ENCODE data around the gene BCL3.
A peak's percentile ranks its signal among the peaks of the same experiment; 100 is the strongest.

The BCL3 gene

DNA sequence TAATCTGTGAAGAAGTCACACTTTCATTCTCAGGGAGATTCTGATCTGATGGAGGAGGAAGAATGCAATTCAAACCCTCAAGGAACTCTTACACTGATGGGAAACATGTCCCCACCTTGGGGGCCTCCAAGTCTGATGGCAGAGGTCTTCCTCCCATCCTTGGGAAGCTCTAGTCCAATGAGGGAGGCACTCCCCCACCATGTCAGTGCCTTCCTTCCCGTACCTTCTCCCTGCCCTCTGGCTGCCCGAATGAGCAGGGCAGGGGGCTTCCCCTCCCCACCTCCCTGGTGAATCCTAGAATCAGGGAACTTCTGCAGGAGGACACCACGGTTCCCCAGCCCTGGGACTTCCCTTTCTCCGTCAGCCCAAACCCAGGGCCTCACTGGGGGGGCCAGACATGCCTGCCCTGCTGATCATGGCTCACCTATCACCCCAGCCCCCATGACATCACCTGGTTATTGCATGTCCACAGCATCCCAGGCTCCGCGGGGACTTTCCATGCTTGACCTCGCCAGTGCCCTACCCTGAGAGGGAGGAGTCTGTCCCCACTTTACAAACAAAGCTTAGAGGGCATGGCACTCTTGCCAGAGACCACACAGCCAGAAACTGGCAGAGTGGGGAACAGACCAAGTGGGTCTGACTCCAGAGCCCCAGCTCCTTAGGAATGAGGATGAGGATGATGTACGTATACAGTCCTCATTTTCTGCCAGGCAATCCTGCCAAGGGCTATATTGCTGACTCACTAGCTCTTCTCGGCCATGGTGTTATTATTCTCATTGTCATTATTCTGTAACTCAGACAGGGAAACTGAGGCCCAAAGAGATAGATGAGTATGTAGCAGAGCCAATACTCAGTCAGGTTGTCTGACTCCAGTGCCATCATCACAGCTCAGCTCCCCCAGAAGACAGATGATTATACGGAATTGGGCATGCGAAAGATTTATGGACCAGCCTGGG lies 9.6 kb upstream of the BCL3 start:
- TF ChIP-seq, protein P1, sequence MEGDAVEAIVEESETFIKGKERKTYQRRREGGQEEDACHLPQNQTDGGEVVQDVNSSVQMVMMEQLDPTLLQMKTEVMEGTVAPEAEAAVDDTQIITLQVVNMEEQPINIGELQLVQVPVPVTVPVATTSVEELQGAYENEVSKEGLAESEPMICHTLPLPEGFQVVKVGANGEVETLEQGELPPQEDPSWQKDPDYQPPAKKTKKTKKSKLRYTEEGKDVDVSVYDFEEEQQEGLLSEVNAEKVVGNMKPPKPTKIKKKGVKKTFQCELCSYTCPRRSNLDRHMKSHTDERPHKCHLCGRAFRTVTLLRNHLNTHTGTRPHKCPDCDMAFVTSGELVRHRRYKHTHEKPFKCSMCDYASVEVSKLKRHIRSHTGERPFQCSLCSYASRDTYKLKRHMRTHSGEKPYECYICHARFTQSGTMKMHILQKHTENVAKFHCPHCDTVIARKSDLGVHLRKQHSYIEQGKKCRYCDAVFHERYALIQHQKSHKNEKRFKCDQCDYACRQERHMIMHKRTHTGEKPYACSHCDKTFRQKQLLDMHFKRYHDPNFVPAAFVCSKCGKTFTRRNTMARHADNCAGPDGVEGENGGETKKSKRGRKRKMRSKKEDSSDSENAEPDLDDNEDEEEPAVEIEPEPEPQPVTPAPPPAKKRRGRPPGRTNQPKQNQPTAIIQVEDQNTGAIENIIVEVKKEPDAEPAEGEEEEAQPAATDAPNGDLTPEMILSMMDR (IDR thresholded peaks at IDR 0.05; ENCODE audit: low read depth, low read length), result no peak

DNA sequence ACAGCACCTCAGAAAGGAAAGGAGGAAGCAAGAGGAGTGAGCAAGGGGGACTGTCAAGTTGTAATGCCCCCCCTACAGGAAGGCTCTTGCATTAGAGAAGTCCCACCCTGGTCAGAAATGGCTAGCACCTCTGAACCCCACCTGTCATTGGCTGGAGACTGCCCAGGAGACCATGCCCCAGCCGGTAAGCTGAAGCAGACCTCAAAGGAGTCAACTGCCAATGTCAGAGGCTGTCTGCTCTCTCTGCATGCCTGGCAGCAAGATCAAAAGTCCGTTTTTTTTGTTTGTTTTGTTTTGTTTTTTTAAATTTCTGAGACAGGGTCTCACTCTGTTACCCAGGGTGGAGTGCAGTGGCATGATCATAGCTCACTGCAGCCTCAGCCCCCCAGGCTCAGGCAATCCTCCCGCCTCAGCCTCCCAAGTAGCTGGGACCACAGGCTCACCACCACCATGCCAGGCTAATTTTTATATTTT lies 8.1 kb upstream of the BCL3 start:
- TF ChIP-seq, protein P1 (IDR thresholded peaks at IDR 0.05; ENCODE audit: low read depth, low read length), result peak; percentile 8
- DNase-seq (ENCODE audit: extremely low read depth, low read depth), result no peak

More for the DNA sequence above, 9.6 kb upstream of the BCL3 start:
- no peak for DNase-seq (ENCODE audit: extremely low read depth, low read depth)

DNA sequence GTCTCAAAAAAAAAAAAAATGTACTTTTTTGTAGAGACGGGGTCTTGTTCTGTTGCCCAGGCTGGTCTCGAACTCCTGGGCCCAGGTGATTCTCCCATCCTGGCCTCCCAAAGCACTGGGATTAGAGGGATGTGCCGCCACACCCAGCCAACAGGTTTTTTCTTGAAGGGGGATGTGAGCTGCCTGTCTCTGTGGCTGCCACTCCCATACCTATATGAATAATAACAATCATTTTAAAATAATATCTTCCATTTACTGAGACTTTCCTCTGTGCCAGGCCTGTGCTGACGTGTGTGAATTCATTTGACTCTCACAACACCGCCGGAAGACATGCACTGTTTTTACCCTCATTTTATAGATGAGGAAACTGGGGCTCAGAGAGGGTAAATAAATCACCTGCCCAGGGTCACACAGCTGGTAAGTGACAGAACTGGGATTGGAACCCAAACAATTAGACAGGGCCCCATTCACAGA lies 7.2 kb upstream of the BCL3 start:
- DNase-seq (ENCODE audit: extremely low read depth, low read depth), result no peak
- TF ChIP-seq, protein P1 (IDR thresholded peaks at IDR 0.05; ENCODE audit: low read depth, low read length), result no peak

DNA sequence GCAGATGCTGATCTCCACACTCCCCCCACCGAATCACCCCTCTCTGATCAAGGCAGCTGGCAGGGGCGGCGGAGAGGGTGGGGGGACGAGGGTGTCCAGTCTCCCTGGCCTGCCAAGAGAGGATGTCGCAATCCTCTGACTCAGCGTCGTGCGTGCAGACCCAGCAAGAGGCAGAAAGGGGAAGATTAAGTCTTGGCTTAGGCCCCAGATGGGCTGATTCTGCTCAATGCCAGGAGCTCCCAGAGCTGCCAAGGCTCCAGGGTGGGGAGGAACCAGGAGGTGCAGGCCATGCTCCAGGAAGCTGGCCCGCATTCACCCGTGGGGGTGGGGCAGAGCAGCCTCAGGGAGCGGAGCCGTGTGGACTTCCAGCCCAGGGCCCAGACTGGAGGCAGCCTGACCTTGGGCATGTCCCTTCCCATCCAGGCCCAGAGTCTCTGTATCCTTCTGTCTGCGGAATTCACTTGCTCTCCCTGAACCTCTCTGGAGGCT lies 6.6 kb upstream of the BCL3 start:
- TF ChIP-seq, protein P1 (IDR thresholded peaks at IDR 0.05; ENCODE audit: low read depth, low read length), result no peak
- DNase-seq (ENCODE audit: extremely low read depth, low read depth), result peak; percentile 100

DNA sequence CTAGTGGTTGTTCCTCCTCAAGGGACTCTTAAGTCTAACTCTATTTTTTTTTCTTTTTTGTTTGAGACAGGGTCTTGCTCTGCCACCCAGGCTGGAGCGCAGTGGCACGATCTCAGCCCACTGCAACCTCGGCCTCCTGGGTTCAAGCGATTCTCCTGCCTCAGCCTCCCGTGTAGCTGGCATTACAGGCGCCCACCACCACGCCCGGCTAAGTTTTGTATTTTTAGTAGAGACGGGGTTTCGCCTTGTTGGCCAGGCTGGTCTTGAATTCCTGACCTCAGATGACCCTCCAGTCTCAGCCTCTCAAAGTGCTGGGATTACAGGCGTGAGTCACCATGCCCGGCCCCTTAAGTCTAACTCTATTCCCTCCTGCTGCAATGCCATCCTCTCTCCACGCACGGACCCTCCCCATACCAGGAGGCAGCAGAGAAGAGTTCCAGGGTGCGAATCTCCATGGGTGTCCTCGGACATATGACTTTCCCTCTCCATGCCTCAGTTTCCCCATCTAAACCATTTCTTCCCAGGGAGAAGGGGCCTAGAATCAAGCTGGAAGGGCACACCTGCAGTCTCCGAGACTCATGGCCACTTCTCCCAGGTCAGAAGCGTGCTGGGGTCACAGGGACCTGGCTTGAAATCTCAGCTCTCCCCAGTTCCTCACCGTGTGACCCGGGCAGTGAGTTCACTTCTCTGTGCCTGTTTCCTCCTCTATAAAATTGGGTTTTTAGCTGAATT lies 6.0 kb upstream of the BCL3 start:
- DNase-seq (ENCODE audit: extremely low read depth, low read depth), result no peak
- TF ChIP-seq, protein P1 (IDR thresholded peaks at IDR 0.05; ENCODE audit: low read depth, low read length), result no peak

DNA sequence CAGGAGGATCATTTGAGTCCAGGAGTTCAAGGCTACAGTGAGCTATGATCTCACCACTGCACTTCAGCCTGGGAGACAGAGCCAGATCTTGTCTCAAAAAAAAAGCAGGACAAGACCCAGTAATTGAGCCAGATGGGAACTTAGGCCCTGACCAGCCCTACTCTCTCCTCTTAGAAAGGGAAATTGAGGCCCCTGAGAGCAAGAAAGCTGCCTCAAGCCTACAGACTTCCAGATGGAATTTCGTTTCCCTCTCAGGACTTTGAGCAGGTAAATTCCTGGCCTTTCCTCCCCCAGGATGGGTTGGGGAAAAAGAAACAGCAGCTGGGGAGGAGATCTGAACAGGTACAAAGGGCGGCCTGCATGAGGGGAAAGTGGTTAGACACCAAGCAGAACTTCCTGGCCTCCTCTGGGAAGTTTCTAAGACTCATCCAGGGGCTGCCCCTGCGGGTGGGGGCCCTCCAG lies 3.6 kb upstream of the BCL3 start:
- TF ChIP-seq, protein P1 (IDR thresholded peaks at IDR 0.05; ENCODE audit: low read depth, low read length), result no peak
- DNase-seq (ENCODE audit: extremely low read depth, low read depth), result no peak
